ENCODE results near the gene P2RY8. TPM values are rescaled to one million over a fixed set of nuclear protein-coding genes. Genes with fewer than 3 reads are reported as not detected.

The P2RY8 gene
- total and polyA plus RNA-seq, 10 of the 15 experiments (the other 5 are each of a cell fraction or from before 2014, with no cell fraction given): 2.0 to 64.4 (median 36.5) TPM

DNA sequence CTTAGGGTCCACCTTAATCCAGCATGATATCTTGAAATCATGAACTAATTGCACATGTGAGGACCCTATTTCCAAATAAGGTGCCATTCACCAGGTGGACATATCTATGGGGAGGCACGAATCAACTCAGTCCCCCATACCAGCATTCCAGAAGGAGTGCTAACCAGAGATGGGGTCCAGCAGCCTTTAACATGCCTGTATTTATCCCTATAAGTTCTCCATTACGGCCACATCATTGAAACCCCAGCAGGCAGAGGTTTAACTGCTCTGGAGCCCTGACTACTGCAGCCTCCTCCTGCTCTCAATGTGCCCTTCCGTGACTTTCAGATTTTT lies 81.1 kb downstream of the P2RY8 start:
- in situ Hi-C loops (cut with MboI): loop anchor here (5.0 to 25.0 kb wide), 3 partner anchors 126 to 1159 kb away; partner anchors contain the start of genes DHRSX and ZBED1
- Histone ChIP-seq H3K9me3 (replicated peaks; ENCODE audit: control insufficient read depth, insufficient read depth, low read length) (peaks cover 3% of the 10 kb centered on the region; the same call in 2 of the 3 replicates), H3K4me1 (ENCODE audit: control insufficient read depth, insufficient read depth, low read length) (peaks cover 4% of the 10 kb centered on the region), H3K27me3 (replicated peaks in 1 of 2; ENCODE audit: control insufficient read depth in 2 of 2, insufficient read depth in 2 of 2, low read length in 1 of 2) (no peaks in the 10 kb centered on the region), H3K36me3 (ENCODE audit: control insufficient read depth in 2 of 2, insufficient read depth in 2 of 2, low read length in 1 of 2) (no peaks in the 10 kb centered on the region), H4K20me1 (ENCODE audit: control insufficient read depth, insufficient read depth) (no peaks in the 10 kb centered on the region), H3K27ac (ENCODE audit: control insufficient read depth, insufficient read depth) (no peak overlapping the region), H2AFZ (ENCODE audit: control insufficient read depth, low read depth, low read length) (no peak overlapping the region), H3K4me3 (no peak overlapping the region), H3K9ac (ENCODE audit: control insufficient read depth, insufficient read depth, low read length) (no peak overlapping the region), H3K4me2 (ENCODE audit: control insufficient read depth, insufficient read depth) (no peak overlapping the region), H3K79me2 (ENCODE audit: control insufficient read depth, insufficient read depth, low read length) (peaks cover 17% of the 10 kb centered on the region)
- no peak for TF ChIP-seq POLR2AphosphoS2 (IDR thresholded peaks at IDR 0.05; ENCODE audit: low read depth, low read length)
- TF ChIP-seq NBN (IDR thresholded peaks at IDR 0.05): no peak
- no peak for TF ChIP-seq CREM (IDR thresholded peaks at IDR 0.05; ENCODE audit: low read depth)
- no peak for TF ChIP-seq MTA2 (IDR thresholded peaks at IDR 0.05; ENCODE audit: low read depth)
- no peak for TF ChIP-seq SUPT20H (IDR thresholded peaks at IDR 0.05; ENCODE audit: borderline replicate concordance, control insufficient read depth, low read depth, low read length)
- no peak for TF ChIP-seq EZH2 (IDR thresholded peaks at IDR 0.05; ENCODE audit: borderline replicate concordance, control insufficient read depth, low read depth, low read length)
- no peak for TF ChIP-seq YBX1 (IDR thresholded peaks at IDR 0.05)
- TF ChIP-seq, protein P1, sequence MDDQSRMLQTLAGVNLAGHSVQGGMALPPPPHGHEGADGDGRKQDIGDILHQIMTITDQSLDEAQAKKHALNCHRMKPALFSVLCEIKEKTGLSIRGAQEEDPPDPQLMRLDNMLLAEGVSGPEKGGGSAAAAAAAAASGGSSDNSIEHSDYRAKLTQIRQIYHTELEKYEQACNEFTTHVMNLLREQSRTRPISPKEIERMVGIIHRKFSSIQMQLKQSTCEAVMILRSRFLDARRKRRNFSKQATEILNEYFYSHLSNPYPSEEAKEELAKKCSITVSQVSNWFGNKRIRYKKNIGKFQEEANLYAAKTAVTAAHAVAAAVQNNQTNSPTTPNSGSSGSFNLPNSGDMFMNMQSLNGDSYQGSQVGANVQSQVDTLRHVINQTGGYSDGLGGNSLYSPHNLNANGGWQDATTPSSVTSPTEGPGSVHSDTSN (IDR thresholded peaks at IDR 0.05; ENCODE audit: insufficient replicate concordance, low read depth, low read length): no peak
- TF ChIP-seq, protein P2, sequence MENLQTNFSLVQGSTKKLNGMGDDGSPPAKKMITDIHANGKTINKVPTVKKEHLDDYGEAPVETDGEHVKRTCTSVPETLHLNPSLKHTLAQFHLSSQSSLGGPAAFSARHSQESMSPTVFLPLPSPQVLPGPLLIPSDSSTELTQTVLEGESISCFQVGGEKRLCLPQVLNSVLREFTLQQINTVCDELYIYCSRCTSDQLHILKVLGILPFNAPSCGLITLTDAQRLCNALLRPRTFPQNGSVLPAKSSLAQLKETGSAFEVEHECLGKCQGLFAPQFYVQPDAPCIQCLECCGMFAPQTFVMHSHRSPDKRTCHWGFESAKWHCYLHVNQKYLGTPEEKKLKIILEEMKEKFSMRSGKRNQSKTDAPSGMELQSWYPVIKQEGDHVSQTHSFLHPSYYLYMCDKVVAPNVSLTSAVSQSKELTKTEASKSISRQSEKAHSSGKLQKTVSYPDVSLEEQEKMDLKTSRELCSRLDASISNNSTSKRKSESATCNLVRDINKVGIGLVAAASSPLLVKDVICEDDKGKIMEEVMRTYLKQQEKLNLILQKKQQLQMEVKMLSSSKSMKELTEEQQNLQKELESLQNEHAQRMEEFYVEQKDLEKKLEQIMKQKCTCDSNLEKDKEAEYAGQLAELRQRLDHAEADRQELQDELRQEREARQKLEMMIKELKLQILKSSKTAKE (IDR thresholded peaks at IDR 0.05; ENCODE audit: low read depth, poor library complexity, severe bottlenecking): no peak
- no peak for TF ChIP-seq POLR2AphosphoS5 (IDR thresholded peaks at IDR 0.05; ENCODE audit: low read length)
- TF ChIP-seq, protein P3, sequence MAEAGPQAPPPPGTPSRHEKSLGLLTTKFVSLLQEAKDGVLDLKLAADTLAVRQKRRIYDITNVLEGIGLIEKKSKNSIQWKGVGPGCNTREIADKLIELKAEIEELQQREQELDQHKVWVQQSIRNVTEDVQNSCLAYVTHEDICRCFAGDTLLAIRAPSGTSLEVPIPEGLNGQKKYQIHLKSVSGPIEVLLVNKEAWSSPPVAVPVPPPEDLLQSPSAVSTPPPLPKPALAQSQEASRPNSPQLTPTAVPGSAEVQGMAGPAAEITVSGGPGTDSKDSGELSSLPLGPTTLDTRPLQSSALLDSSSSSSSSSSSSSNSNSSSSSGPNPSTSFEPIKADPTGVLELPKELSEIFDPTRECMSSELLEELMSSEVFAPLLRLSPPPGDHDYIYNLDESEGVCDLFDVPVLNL (IDR thresholded peaks at IDR 0.05; ENCODE audit: low read depth, low read length): no peak
- TF ChIP-seq MXI1 (IDR thresholded peaks at IDR 0.05; ENCODE audit: low read depth, low read length): no peak
- TF ChIP-seq NRF1 (conservative IDR thresholded peaks at IDR 0.05; ENCODE audit: low read depth, low read length): no peak
- TF ChIP-seq, protein P4, sequence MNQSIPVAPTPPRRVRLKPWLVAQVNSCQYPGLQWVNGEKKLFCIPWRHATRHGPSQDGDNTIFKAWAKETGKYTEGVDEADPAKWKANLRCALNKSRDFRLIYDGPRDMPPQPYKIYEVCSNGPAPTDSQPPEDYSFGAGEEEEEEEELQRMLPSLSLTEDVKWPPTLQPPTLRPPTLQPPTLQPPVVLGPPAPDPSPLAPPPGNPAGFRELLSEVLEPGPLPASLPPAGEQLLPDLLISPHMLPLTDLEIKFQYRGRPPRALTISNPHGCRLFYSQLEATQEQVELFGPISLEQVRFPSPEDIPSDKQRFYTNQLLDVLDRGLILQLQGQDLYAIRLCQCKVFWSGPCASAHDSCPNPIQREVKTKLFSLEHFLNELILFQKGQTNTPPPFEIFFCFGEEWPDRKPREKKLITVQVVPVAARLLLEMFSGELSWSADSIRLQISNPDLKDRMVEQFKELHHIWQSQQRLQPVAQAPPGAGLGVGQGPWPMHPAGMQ (IDR thresholded peaks at IDR 0.05; ENCODE audit: borderline replicate concordance): no peak
- TF ChIP-seq ASH2L (IDR thresholded peaks at IDR 0.05; ENCODE audit: borderline replicate concordance, low read depth): no peak
- TF ChIP-seq, protein P5, sequence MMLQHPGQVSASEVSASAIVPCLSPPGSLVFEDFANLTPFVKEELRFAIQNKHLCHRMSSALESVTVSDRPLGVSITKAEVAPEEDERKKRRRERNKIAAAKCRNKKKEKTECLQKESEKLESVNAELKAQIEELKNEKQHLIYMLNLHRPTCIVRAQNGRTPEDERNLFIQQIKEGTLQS (IDR thresholded peaks at IDR 0.05; ENCODE audit: borderline replicate concordance, extremely low read depth, low read depth, low read length): no peak
- CTCF ChIA-PET: no interaction called here
- POLR2A ChIA-PET: no interaction called here
- ATAC-seq (no peak), DNase-seq (ENCODE audit: low read depth, low spot score) (no peak), FAIRE-seq (no peak)
- SMC1A ChIA-PET (ENCODE audit: uncharacterized antibody, unreplicated experiment): no interaction called here
- no TSS peak for BruUV-seq (replicated peaks)
- 76% methylated on average over 3 of the region's 3 CpGs for WGBS (ENCODE audit: insufficient coverage, insufficient replicate concordance, low lambda C conversion rate, missing lambda C conversion rate)
- RAD21 ChIA-PET (ENCODE audit: unreplicated experiment): no interaction called here
- intact Hi-C loops (cut with micrococcal nuclease; ENCODE audit: unreplicated experiment): loop anchor here (10.0 kb wide), 2 partner anchors 1169 to 1239 kb away; partner anchors contain the start of gene CD99
